HG03039 (cell line): ENCODE data around the gene FBLN1.

ENCODE experiments used
- ATAC-seq: cut with Tn5 transposase; IDR thresholded peaks from one replicate; pipeline ENCODE4 v1.9.1; 2021; ENCODE audit warnings: mild to moderate bottlenecking, moderate library complexity; ENCODE audit not compliant: unreplicated experiment

FBLN1 gene

DNA sequence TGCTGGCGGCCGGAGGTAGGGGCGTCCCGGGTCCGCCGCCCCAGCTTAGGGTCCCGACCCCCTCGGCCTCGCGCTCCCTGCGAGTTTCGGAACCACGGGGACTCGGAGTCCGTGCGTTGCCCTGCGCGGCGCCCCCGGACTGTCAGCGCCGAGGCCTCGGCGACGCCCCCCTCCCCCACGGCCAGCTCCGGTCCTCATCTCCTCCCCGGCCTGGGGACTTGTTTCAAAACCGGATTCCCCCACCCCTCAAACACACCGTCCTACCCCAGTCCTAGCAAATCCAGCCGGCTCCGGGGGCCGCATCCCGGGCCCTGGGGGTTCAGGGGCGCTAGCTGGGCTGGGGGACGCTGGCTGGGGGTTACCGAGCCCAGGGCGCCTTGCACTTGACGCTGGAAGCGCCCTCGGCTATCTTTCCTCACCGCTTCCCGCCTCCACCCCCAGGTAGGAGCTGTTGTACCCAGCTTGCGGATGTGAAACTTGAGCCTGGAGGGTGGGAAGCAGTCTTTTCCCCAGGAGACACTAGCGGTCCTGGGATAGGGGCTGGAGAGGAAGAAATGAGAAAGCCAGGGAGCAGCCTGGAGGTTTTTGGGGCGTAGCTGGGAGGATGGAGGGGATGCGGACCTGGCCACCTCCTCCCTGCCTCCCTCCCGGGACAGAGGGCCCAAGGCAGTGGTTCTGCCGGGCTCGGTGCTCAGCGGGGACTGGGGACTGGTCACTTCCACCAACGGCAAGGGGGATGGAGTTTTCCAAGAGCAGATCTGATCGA is 550 bp downstream of the FBLN1 start:
- ATAC-seq: no peak

DNA sequence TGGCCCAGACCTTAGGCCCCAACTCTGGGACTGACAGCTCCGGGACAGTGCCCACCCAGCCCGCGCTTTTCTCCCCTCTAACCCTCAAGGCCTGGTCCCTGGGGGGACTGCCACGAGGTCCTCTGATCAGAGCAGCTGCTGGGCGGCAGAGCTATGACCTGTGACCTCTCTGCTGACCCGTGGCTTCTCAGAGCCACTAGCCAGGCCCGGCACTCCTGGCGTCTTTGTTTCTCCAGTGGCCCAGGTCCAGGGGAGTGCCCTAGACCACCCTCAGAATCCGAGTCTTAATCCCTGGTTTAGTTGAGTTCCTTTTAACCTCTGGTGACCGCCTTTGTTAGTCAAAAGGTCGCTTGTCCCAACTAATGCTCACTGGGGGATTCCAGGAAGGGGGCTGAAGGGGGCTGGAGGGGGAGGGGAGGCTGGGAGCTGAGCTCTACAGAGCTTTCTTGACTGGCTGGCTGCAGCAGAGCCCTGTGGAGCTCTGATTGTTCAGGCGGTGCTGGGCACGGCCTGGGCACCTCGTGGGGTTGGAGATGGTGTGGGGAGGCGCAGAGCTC is 1.2 kb downstream of the FBLN1 start:
- no peak for ATAC-seq

DNA sequence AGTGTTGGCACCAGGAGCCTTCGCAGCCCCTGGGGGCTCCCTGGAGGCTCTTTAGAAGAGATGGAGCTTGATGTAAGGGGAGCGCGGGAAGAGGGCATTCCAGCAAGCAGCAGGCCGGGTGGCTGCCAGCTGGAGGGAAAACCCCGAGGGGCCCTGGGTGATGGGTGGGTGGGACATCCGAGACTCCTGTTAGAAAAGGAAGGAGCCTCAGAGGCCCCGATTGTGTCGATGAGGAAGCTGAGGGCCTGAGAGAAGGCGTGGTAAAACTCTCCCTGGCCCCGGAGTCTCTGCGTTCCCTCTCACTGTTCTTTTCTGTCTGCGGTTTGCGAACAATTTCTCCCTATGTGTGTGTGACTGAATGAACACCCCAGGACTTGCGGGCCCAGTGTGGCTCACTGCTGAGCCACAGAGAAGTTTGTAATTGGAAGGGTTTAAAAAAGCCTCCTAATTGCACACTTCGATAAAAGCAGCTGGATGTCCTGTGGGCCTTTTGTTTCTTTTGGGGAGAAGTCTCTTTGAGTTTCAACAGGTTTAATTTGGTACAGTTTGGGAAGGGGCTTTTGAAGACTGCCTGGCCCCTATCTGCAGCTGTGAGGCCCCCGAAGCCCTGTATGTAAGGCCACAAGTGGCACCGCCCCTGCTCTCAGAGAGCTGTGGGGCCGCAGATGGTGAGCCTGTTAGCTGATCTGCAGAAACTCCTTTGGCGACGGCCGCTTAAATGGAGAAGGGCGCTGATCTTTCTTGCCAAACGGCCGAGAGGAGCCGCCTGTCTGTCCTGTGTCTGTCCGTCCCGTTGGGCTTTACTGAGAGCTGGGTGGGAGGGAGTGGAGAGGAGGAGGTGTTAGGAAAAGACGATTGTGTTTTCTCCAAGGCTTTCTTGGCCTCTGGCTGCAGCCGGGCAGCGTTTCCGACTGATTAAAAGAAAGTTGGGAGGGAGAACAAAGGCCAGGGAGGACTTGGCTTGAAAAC is 2.0 kb downstream of the FBLN1 start:
- ATAC-seq: no peak

DNA sequence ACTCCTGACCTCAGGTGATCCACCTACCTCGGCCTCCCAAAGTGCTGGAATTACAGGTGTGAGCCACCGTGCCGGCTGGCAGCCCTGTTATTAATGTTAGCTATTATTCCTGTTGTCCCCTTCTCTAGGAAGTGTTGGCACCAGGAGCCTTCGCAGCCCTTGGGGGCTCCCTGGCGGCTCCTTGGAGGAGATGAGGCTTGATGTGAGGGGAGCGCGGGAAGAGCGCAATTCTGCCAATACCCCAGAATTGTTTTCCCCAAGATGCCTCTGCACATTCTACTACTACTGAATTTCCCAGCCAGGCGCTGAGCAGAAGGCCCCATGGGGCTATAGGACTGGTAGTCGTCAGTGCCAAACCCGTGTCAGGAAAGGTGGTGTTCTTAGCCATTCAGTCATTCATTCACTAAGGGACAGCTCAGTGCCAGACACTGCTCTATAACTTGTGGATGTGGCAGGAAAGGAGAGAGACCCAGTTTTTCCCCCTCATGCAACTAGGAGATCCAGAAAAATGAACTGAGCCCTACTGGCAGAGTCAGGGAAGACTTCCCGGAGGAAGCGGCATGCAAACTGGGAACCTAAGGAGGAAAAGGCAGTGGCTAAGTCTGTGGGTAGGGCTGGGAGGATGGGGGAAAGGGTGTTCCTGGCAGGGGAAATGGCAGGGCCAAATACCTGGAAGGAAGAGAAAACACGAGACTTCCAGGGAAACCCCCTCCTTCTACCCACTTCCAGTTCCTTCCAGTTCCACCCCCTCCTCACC is 3.5 kb downstream of the FBLN1 start:
- no peak for ATAC-seq

DNA sequence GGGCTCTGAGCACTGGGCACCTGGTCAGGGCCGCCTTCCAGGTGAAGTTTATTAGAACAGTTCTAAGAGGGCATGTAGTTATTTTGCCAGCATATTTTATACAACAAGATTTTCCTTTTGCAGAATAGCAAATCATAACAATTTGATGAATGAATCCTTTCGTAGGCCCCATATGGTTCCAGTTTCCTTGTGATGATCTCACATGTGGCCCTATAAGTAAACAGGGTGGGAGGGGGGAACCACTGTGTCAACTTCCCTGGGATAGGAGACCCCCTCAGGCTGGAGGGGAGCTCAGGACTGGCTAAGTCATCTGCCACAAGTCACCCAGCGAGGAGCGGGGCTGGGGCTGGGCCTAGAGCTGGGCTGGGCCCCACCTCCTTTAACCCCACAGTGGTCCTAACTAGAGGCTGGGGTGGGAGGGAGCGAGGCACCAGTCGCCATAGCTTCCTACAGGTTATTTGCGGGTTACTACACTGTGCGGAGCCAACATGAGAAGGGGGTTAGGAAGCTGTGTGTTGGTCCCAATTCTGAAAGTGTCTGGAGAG is 4.2 kb downstream of the FBLN1 start:
- no peak for ATAC-seq

DNA sequence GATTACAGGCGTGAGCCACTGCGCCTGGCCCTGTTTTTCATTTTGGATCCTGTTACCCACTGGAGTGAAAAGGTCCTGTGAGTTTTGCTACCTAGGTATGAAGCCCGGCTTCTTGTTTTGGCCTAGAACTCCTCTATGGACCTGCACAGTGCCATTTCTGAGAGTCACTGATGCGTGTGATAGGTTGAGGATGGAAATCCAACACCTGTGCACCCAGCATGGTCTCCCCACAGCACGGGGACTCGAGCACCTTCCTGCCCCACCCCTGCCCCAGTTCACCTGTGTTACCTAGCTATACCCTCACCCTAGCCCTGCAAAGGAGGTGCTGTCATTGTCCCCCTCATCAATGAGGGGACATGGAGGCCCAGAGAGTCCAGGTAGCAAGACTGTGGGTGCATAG is 5.1 kb downstream of the FBLN1 start:
- no peak for ATAC-seq

DNA sequence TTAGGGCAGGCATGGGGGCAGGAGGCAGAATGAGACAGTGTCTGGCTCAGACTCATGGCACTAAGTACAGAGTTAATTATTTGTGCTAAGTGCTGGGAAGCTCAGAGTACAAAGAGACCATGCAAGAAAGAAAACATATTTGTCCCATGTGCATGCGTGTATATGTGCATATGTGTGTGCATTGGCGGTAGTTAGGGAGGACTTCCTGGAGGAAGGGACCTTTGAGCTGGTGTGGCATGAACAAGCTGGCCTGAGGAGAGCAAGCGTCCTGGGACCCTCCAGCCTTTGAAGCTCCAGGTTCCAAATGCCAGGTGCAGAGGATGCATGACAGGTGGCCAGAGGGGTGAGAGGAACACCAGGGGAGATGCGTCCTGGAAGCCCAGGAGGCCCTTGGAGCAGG is 6.1 kb downstream of the FBLN1 start:
- no peak for ATAC-seq

DNA sequence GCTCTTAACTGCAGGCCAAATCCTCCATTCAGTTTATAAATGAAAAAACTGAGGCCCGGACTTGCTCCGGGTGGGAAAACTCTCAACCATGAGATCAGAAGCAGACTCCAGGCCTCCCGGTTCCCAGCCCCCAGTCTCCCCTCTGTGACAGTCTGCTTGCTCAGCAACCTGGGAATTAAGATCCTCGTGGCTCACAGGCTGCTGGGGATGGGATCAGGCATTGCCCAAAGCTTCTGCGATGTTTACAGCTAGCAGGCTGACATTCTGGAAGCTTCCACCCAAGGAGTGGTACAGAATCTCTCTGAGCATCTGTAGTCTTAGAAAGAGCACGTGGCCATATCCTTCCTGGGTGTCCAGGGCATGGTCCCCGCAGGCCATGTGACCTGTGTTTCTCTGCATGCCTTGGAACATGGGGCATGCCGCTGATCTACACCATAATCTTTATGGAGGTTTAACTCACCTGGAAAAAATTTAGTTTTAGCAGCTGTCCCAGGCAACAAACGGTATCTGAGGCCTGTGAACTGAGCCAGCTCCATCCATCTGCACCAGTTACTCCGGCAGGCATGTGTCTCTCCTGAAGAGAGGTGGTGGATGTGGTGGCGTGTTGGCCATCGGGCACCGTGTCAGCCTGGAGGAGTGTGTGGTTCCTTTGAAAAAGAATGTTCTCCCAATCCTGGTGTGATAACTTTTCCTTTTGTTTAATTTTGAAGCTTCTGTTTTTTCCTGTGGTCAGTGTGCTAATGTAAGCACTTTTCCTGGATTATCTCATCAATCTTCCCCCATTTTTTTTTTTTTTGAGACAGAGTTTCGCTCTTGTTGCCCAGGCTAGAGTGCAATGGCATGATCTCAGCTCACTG is 7.9 kb downstream of the FBLN1 start:
- ATAC-seq: no peak

DNA sequence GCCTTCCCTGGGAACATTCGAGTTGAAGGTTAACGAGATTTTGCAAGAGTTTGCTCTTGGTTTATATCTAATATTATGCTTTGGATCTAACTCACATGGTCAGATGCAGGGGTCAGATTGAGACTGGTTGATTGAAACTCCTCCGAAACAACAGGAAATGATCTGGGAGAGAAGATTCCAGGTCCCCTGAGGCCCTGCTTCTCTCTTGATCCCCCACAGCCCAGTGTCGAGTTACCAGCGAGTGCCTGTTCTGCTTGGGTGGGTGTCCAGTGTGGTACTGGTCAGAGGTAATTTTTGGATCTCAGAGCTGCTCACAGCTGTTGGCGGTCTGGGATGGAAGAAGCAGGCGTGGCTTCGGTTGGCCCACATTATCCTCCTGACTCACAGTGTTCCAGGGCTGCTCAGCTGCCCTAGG is 9.2 kb downstream of the FBLN1 start:
- ATAC-seq: no peak

DNA sequence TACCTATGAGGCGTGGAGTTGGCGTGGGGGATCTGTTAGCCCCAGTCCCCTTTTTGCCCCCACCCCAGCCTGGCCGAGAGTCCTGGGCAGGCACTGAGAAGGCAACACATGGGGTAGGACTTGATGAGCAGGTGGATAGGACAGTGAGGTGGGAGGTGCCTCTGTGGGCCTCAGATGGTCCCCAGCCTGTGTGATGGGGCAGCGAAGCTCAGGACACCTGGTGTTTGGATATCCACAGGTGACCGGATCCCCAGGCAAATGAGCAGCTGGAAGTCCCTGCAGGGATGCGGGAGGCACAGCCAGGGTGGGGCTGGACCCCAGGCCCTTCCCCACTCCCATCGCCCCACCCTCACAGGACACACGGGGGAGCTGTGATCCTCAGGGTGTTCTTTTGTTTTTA is 9.7 kb downstream of the FBLN1 start:
- no peak for ATAC-seq

DNA sequence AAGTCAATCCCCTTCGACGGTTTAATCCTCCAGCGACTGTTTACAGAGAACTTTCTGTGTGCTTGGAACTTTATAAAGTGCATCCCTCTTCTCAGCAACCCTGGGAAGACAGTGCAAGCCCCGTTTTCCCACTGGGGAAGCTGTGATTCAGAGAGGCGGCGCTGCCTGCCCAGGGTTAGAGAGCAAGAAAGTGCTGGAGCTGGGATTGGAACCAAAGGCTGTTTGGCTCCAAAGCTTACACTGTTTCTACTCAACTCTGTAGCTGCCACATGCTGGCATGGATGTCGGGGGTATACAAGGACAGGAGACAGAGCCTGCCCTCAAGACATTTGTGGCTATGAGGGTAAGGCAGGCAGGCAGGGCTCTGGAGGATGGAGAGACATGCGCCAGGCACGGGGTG is 13.0 kb downstream of the FBLN1 start:
- no peak for ATAC-seq

DNA sequence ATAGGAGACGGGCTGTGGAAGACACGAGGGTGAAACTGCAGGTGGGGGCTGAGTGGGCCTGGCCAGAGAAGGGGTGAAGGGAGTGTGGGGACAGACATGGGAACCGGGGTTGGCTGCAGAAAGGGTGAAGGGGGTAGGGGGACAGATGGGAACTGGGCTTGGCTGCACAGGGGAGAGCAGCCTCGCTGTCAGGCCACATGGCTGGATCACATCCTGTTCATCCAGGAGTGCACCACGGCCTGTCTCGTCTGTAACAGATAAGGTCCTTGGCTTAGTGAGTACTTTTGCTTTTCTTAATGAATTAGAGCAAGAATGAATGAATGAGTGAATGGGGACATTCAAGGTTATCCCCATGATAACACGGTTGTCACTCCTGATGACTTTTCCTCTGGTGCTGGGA is 13.5 kb downstream of the FBLN1 start:
- ATAC-seq: no peak

DNA sequence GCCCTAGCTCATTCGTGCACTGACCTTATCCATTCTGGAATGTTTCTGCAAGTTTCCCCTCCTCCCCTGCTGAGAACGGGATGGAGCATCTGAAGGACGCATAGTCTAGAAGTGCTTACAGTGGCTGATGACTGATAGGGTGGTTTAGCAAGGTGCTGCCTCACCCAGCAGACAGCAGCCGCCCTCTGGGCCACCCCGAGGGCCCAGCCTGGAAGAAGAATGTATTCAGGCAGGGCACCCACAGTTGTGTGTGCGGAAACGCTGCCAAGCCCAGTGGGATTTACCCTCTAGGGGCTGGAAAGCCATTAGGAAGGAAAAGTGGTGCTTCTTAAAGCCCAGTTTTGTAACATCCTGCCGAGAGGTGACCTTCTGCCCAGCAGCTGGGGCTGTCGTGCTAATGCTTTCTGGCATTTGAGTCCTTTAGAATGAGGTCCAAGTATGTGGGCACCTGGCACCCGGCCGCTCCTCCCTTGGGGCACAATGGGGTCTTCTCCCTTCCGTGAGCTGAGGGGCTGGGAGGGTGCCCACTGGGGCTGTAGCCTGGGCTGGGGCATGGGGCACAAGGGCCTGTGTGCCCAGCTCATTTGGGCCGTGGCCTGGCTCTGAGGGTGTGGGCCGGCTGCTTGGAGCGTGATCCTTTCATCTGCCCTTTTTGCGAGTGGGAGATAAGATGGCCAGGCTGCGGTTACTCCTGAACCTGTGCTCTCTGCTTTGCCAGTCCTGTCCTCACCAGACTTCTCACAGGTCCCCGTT is 14.4 kb downstream of the FBLN1 start:
- no peak for ATAC-seq

DNA sequence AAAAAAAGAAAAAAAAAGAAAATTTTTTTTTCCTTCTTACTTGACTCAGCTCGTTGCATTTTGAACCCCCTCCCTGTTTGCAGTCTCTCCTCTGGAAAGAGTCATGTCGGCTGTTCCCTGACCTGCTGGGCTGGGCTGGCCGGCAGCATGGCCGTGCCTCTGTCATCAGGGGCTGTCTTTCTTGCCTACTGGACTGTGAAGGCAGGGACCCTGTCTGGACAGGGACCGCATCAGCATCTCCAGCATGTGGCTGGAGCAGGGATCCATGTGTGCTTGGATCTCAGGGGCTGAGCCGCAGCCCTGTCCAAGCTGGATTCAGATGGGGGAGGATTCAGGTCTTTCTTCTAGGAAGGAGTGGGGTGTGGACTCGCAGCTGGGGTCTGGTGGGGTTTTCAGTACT is 15.5 kb downstream of the FBLN1 start:
- ATAC-seq: no peak

DNA sequence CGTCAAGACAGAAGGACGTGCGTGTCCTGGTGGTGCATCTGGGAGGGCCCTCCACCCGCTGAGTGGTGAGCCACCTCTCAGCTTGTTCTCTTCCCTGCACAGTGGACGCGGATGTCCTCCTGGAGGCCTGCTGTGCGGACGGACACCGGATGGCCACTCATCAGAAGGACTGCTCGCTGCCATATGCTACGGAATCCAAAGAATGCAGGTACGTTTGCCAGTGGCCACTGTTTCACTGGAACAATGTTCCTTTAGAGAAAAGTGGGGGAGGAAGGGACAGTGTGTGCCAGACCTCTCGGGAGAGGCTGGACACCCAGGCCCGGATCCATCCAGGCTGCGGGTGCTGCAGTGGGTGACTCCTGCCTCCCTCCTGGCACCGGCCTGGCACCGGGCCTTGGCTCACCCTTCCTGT is 15.9 kb downstream of the FBLN1 start:
- ATAC-seq: no peak

DNA sequence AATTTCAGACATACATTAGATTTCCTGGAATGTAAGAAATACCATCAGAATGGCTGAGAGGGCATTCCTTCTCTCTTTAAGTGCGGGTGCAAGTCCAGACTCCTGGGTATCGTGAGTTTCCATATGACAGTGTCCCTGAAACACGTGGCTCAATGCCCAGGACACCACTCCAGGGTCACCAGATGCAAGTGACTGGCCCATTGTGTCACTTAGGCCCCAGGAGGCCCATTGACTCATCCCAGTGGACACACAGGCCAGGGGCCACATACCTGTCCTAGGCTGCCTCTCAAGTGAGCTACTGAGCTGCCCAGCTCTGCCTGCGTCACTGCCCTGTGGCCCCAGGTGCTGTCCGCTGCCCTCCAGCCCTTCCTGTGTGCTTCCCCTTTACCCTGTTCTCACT is 18.5 kb downstream of the FBLN1 start:
- ATAC-seq: no peak

DNA sequence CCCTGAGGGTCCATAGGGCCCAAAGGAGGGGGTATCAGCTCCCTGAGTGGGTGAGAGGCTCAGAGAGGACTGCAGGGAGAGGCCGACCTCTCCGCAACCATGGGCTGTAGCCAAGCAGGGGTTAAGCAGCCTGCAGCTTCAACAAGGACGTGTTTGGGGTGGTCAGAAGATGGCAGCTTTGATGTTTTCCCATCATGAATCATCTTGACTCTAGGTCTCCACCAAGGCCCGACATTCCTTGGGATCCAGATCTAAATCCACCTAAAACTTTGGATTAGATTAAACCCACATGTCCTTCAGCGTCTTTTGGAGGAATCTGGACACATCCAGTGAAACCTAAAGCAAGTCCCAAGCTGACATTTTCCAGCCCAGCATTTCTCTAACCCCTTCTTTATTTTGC is 19.8 kb downstream of the FBLN1 start:
- no peak for ATAC-seq

DNA sequence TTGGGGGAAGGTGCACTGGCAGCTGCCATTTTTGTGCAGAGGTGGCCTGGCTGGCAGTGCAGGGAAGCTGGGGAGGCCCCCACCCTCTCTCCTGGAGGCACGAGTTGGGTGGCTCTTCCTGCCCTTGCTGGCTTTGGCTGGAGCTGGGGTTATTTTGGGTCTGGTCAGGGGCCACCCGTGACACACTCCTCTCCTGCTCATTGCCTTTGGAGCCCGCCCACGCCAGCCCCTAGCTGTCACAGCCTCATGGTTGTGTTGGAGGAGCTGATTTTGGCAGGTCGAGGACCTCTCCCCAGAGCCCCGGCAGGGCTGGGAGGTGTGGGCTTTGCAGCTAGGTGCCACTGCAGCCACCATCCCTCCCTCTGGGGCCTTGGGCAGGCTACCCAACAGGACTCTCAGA is 21.5 kb downstream of the FBLN1 start:
- ATAC-seq: no peak

DNA sequence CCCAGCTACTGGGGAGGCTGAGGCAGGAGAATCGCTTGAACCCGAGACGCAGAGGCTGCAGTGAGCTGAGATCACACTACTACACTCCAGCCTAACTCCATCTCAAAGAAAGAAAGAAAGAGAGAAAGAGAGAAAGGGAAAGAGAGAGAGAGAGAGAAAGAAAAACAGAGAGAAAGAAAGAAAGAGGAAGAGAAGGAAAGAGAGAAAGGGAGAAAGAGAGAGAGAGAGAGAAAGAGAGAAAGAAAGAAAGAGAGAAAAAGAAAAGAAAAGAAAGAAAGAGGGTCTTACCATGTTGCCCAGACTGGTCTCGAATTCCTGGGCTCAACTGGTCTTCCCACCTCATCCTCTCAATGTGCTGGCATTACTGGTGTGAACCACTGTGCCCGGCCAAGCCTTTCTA is 22.3 kb downstream of the FBLN1 start:
- ATAC-seq: no peak
